ENCODE measurements around the gene RNF128.

- TF ChIP-seq CTCF (IDR thresholded peaks at IDR 0.05) (no peak), ZFX (IDR thresholded peaks at IDR 0.05; ENCODE audit: borderline replicate concordance) (no peak)
Measured at GRCh38 chrX:106802388-106803275, 76.1 kb downstream of the RNF128 start, which contains the start of gene TBC1D8B.
